HL-60 (cell line): Measurements from ENCODE around the gene SERPINA4.

ENCODE experiments used
- GABPA ChIP-seq: IDR thresholded peaks from 2 replicates; pipeline ENCODE4 v1.6.1; 2012; ENCODE audit warnings: low read depth
- POLR2AphosphoS5 ChIP-seq: IDR thresholded peaks from 2 replicates; pipeline ENCODE4 v1.6.1; 2012; ENCODE audit warnings: low read depth
- SPI1 ChIP-seq: IDR thresholded peaks from 2 replicates; pipeline ENCODE4 v1.6.1; 2012; ENCODE audit warnings: low read depth, mild to moderate bottlenecking, borderline replicate concordance
- TF ChIP-seq, protein P1 (sequence below): IDR thresholded peaks from one replicate; pipeline ENCODE4 v1.5.1; 2011; ENCODE audit warnings: low read length, control low read depth, inconsistent platforms; ENCODE audit not compliant: insufficient read depth
- TF ChIP-seq, protein P2 (sequence below): IDR thresholded peaks from 2 replicates; pipeline ENCODE4 v1.6.1; 2012; ENCODE audit warnings: low read depth; ENCODE audit not compliant: insufficient replicate concordance

DNA sequence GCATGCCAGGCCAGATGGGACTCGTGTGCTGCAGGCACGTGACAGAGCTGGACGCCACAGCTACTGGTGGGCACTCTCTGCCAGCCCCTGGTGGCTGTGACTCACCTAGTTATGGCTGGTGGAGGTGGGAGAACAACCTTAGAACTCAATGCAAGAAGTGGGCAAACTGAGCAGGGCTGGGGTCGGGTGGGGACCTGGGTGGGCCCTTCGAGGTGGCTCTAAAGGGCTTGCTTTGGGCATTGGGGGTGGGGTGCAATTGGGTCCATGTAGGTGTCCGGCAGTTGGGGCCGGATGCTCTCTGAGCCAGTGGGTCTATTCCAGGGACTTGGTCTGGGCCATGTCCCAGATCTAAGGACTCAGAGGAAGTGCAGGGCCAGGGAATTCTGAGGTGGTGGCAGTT, 46.9 kb upstream of the SERPINA4 start:
- TF ChIP-seq, protein P1, sequence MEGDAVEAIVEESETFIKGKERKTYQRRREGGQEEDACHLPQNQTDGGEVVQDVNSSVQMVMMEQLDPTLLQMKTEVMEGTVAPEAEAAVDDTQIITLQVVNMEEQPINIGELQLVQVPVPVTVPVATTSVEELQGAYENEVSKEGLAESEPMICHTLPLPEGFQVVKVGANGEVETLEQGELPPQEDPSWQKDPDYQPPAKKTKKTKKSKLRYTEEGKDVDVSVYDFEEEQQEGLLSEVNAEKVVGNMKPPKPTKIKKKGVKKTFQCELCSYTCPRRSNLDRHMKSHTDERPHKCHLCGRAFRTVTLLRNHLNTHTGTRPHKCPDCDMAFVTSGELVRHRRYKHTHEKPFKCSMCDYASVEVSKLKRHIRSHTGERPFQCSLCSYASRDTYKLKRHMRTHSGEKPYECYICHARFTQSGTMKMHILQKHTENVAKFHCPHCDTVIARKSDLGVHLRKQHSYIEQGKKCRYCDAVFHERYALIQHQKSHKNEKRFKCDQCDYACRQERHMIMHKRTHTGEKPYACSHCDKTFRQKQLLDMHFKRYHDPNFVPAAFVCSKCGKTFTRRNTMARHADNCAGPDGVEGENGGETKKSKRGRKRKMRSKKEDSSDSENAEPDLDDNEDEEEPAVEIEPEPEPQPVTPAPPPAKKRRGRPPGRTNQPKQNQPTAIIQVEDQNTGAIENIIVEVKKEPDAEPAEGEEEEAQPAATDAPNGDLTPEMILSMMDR = no peak
- TF ChIP-seq, protein P2, sequence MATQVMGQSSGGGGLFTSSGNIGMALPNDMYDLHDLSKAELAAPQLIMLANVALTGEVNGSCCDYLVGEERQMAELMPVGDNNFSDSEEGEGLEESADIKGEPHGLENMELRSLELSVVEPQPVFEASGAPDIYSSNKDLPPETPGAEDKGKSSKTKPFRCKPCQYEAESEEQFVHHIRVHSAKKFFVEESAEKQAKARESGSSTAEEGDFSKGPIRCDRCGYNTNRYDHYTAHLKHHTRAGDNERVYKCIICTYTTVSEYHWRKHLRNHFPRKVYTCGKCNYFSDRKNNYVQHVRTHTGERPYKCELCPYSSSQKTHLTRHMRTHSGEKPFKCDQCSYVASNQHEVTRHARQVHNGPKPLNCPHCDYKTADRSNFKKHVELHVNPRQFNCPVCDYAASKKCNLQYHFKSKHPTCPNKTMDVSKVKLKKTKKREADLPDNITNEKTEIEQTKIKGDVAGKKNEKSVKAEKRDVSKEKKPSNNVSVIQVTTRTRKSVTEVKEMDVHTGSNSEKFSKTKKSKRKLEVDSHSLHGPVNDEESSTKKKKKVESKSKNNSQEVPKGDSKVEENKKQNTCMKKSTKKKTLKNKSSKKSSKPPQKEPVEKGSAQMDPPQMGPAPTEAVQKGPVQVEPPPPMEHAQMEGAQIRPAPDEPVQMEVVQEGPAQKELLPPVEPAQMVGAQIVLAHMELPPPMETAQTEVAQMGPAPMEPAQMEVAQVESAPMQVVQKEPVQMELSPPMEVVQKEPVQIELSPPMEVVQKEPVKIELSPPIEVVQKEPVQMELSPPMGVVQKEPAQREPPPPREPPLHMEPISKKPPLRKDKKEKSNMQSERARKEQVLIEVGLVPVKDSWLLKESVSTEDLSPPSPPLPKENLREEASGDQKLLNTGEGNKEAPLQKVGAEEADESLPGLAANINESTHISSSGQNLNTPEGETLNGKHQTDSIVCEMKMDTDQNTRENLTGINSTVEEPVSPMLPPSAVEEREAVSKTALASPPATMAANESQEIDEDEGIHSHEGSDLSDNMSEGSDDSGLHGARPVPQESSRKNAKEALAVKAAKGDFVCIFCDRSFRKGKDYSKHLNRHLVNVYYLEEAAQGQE = no peak
- TF ChIP-seq POLR2AphosphoS5 (no peak), SPI1 (no peak), GABPA (no peak)
